Common myeloid progenitor, CD34-positive (primary cell): Measurements from ENCODE around the gene COA5.

Source experiments
- CTCF ChIA-PET: fragments of 350-600 bp; sonication (Branson Sonifier 250); formaldehyde crosslinking; loops from one replicate; lab custom pipeline; 2021; ENCODE audit warnings: antibody characterized with exemption; lab: Charles Lee
- POLR2A ChIA-PET: fragments of 350-600 bp; sonication (Branson Sonifier 250); formaldehyde crosslinking; loops from one replicate; lab custom pipeline; 2021; ENCODE audit warnings: antibody characterized with exemption; lab: Charles Lee
- DNase-seq, 3 donors: peaks; one replicate each; pipeline versions ENCODE4 v3.0.0 to v3.0.0-alpha.2; 2013
- H3K27ac ChIP-seq, 2 experiments: 1 replicate in 1 of 2; 2 replicates in 1 of 2; pipeline ENCODE4 v1.7.0; 2013; ENCODE audit warnings: inconsistent platforms in 2 of 2, low read length in 2 of 2, mild to moderate bottlenecking in 2 of 2, low read depth in 1 of 2, moderate library complexity in 1 of 2; ENCODE audit not compliant: severe bottlenecking in 2 of 2, insufficient read depth in 1 of 2, poor library complexity in 1 of 2
- H3K27me3 ChIP-seq, 5 experiments: replicated peaks in 2 of 5; 1 replicate in 3 of 5; 2 replicates in 2 of 5; pipeline versions ENCODE4 v1.6.1 to v1.7.0; 2013; ENCODE audit warnings: low read length in 4 of 5, mild to moderate bottlenecking in 2 of 5, moderate library complexity in 2 of 5, inconsistent platforms in 1 of 5; ENCODE audit not compliant: insufficient read depth in 5 of 5, control insufficient read depth in 4 of 5
- H3K36me3 ChIP-seq, 4 experiments: 1 replicate in 2 of 4; 2 replicates in 2 of 4; pipeline versions ENCODE4 v1.6.1 to v1.7.0; 2013; ENCODE audit warnings: low read length in 3 of 4, control low read depth in 1 of 4, mild to moderate bottlenecking in 1 of 4; ENCODE audit not compliant: control insufficient read depth in 4 of 4, insufficient read depth in 4 of 4
- H3K4me1 ChIP-seq, 4 experiments: 1 replicate in 3 of 4; 2 replicates in 1 of 4; pipeline versions ENCODE4 v1.6.1 to v1.7.1; 2013; ENCODE audit warnings: low read length in 3 of 4, mild to moderate bottlenecking in 3 of 4, control low read depth in 1 of 4, inconsistent platforms in 1 of 4, moderate library complexity in 1 of 4; ENCODE audit not compliant: control insufficient read depth in 4 of 4, insufficient read depth in 4 of 4; ENCODE audit errors: control extremely low read depth in 1 of 4
- H3K4me3 ChIP-seq, 7 experiments: 1 replicate in 4 of 7; 2 replicates in 3 of 7; pipeline versions ENCODE4 v1.5.1 to v1.7.0; 2013; ENCODE audit warnings: mild to moderate bottlenecking in 7 of 7, low read length in 6 of 7, moderate library complexity in 6 of 7, inconsistent platforms in 2 of 7, low read depth in 2 of 7, control low read depth in 1 of 7; ENCODE audit not compliant: insufficient read depth in 4 of 7, control insufficient read depth in 1 of 7; ENCODE audit errors: extremely low read depth in 1 of 7
- H3K9me3 ChIP-seq, 5 experiments: 1 replicate in 4 of 5; 2 replicates in 1 of 5; pipeline versions ENCODE4 v1.6.1 to v1.7.1; 2013; ENCODE audit warnings: low read length in 4 of 5, mild to moderate bottlenecking in 2 of 5, inconsistent platforms in 1 of 5, low read depth in 1 of 5, moderate library complexity in 1 of 5; ENCODE audit not compliant: control insufficient read depth in 4 of 5, insufficient read depth in 2 of 5; ENCODE audit errors: control extremely low read depth in 1 of 5
- WGBS: methylation state at CpG from one replicate; pipeline ENCODE4 v1.1.5; 2013; ENCODE audit not compliant: insufficient coverage; 5-methylcytosine and 5-hydroxymethylcytosine counted together

Gene COA5

DNA sequence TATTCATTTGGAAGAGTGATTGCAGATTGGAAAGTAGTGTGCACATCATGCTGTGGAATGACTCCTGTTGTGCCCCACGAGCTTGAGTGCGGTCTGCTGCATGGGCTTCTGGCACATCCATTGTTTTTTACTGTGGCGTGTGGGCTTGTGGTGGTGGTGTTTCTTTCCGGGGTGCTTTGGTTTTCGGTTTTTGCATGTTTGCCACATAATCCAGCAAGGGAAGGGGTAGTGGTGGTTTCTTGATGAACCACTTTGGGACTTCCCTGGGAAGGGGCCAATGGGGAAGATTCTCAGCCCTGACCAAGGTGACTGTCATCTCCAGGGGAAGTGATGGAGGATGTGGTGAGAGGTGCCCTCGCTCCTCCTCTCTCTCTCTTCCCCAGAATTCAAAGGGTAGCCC lies 57.0 kb downstream of the COA5 start:
- Histone ChIP-seq H3K27ac (no peak overlapping the region), H3K4me3 (no peak overlapping the region), H3K4me1 (peaks cover 0 to 15% (median 8%) of the 10 kb centered on the region in 4 experiments), H3K27me3 (no peaks in the 10 kb centered on the region), H3K9me3 (no peaks in the 10 kb centered on the region), H3K36me3 (peaks cover 17 to 66% (median 47%) of the 10 kb centered on the region in 4 experiments)
- DNase-seq: no peak
- 97% methylated on average over 5 of the region's 6 CpGs for WGBS
- CTCF ChIA-PET: no interaction called here
- POLR2A ChIA-PET: no interaction called here

DNA sequence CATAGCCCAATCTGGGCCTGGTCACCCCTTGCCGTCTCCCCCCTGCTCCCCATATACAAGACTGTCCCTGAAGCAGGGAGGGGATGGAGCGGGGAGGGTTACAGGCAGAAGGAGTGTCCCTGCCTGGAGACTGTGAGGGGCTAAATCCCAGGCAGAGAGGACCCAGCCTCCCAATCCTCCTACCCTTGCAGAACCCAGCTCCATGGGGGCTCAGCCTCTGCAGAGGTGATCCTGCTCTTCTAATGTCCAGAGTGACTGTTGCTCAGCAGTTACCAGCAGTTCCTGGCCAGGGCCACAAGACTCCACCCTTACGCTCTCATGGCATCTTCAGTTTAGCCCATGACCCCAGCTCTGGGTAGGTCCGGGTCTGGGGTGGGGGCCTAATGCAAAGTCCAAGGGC lies 58.1 kb downstream of the COA5 start:
- WGBS: 90% methylated on average over 2 of the region's 4 CpGs
- peaks cover 20 to 66% (median 48%) of the 10 kb centered on the region in 4 experiments for H3K36me3 ChIP-seq

More for the DNA sequence above, 58.1 kb downstream of the COA5 start:
- H3K27ac ChIP-seq: no peak overlapping the region
- CTCF ChIA-PET: no interaction called here
- no peaks in the 10 kb centered on the region for H3K27me3 ChIP-seq
- POLR2A ChIA-PET: no interaction called here
- peaks cover 0 to 12% (median 8%) of the 10 kb centered on the region in 4 experiments for H3K4me1 ChIP-seq
- no peak overlapping the region for H3K4me3 ChIP-seq
- H3K9me3 ChIP-seq: no peaks in the 10 kb centered on the region
- no peak for DNase-seq
